GM13977 (cell line): ENCODE results near the gene SLC31A1.

ENCODE experiments used
- DNase-seq: peaks from one replicate; pipeline ENCODE4 v3.0.0; 2012; ENCODE audit warnings: low spot score
- CTCF ChIP-seq: IDR thresholded peaks from 2 replicates; pipeline ENCODE4 v1.5.1; 2012; ENCODE audit warnings: mild to moderate bottlenecking, control low read depth; ENCODE audit not compliant: insufficient read depth; ENCODE audit errors: extremely low read depth, missing control alignments
- in situ Hi-C: fragments of 300-500 bp; cut with MboI; formaldehyde crosslinking; loops from one replicate; pipeline ENCODE4 v1.12.0; 2022; ENCODE audit warnings: low sequenced_read_pairs, low pct_unique_long_range_greater_than_20kb, mixed read lengths, inconsistent platforms; ENCODE audit not compliant: unreplicated experiment

SLC31A1 gene

GRCh38 chr9:113309204-113309813 is 88.0 kb downstream of the SLC31A1 start:
- in situ Hi-C loops = loop anchor here (25.0 kb wide), 1 partner anchor 353 kb away; no protein-coding TSS in a partner anchor
- TF ChIP-seq CTCF = peak; percentile 73
- peak; percentile 60 for DNase-seq

- in situ Hi-C loops = loop anchor here (25.0 kb wide), 1 partner anchor 352 kb away; no protein-coding TSS in a partner anchor
- DNase-seq = no peak
- TF ChIP-seq CTCF = no peak
These were observed 89.2 kb downstream of the SLC31A1 start for GRCh38 chr9:113310538-113310937.

GRCh38 chr9:113311961-113312360 is 90.6 kb downstream of the SLC31A1 start:
- in situ Hi-C loops = loop anchor here (25.0 kb wide), 1 partner anchor 350 kb away; no protein-coding TSS in a partner anchor
- DNase-seq = no peak
- no peak for TF ChIP-seq CTCF

GRCh38 chr9:113313261-113313660 is 91.9 kb downstream of the SLC31A1 start:
- DNase-seq = no peak
- in situ Hi-C loops = loop anchor here (25.0 kb wide), 1 partner anchor 349 kb away; no protein-coding TSS in a partner anchor
- no peak for TF ChIP-seq CTCF
